ENCODE results near the gene UBE2QL1. TPM values are rescaled to one million over a fixed set of nuclear protein-coding genes. Genes with fewer than 3 reads are reported as not detected.
A peak's percentile ranks its signal among the peaks of the same experiment; 100 is the strongest.

The UBE2QL1 gene, protein sequence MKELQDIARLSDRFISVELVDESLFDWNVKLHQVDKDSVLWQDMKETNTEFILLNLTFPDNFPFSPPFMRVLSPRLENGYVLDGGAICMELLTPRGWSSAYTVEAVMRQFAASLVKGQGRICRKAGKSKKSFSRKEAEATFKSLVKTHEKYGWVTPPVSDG
- total RNA-seq, result under 0.01 TPM in 1 of 2 replicates, not detected in the other

- no peak for DNase-seq (ENCODE audit: low read depth, low spot score)
These were observed at the start of gene UBE2QL1 for GRCh38 chr5:6448622-6449464. UBE2QL1 (plus strand) TSS chr5:6448859; CDS start chr5:6448894, 35 bp downstream.

DNA sequence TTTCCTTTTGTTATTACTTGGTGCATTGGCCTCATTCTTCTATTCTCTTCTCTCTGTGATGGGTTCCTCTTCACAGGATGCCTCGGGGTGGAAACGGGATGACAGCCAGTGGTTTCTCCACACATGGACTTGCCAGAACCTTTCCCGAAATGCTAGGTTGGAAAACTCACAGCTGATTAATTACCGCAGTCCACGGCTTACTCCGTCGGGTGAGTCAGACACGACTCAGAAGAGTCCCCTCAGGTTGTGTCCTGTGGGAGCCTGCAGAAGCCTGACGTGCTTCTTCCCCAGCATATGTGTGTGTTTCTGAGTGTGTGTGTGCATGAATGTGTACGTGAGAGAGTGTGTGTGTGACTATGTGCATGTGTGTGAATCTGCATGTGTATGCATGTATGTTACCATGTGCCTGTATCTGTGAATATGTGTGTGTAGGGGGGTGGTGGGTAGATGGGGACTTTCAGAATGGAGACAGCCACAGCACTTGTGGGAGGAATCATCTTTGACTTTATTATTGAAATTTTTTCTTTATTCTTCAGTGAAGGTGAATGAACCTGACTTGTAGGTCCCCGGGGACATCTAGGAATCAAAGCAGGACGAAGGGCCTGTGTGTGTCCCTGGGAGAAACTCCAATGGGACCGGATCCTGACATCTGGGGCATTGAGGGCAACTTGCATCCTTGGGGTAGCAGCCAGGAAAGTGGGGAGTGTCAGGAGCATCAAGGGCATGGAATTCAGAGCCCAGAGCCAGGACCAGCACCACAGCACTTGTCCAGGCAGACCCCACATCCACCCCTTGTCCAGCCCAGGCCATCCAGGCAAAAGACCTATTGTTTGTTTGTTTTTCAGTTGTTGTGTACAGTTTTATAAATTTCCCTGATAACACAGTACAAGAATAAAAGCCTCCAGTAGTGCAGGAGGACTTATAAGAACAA, 48.4 kb upstream of the UBE2QL1 start:
- no peak for DNase-seq (ENCODE audit: low read depth, low spot score)

DNA sequence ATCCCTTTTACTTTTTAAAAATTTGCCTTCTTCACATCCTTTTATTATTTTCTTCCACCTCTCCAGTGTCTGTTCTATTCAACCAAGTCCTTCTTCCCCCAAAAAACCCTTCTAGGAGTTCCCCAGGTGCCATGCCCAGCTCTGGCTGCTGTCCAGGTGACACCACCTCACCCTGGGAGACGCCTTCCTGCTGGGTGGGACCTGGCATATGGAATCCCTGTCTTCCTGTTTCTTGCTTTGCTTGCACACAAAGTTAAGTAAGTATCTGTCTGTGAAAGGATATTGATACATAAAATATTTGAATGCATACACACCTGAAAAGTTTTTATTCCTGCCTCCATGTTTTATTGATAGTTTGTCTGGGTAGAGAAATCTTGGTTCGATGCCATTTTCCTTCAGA, 47.2 kb upstream of the UBE2QL1 start:
- no peak for DNase-seq (ENCODE audit: low read depth, low spot score)

- DNase-seq (ENCODE audit: low read depth, low spot score), result no peak
These were observed 45.7 kb upstream of the UBE2QL1 start for GRCh38 chr5:6402939-6403338.

GRCh38 chr5:6403416-6403815, 45.2 kb upstream of the UBE2QL1 start:
- DNase-seq (ENCODE audit: low read depth, low spot score), result no peak

- DNase-seq (ENCODE audit: low read depth, low spot score), result no peak
These were observed 44.5 kb upstream of the UBE2QL1 start for GRCh38 chr5:6404129-6404528.

- DNase-seq (ENCODE audit: low read depth, low spot score), result no peak
These were observed 43.1 kb upstream of the UBE2QL1 start for GRCh38 chr5:6405591-6405990.

GRCh38 chr5:6407558-6408259, 41.0 kb upstream of the UBE2QL1 start:
- no peak for DNase-seq (ENCODE audit: low read depth, low spot score)

- no peak for DNase-seq (ENCODE audit: low read depth, low spot score)
These were observed 40.4 kb upstream of the UBE2QL1 start for GRCh38 chr5:6408260-6408596.

- DNase-seq (ENCODE audit: low read depth, low spot score), result no peak
These were observed 39.8 kb upstream of the UBE2QL1 start for GRCh38 chr5:6408627-6409446.

DNA sequence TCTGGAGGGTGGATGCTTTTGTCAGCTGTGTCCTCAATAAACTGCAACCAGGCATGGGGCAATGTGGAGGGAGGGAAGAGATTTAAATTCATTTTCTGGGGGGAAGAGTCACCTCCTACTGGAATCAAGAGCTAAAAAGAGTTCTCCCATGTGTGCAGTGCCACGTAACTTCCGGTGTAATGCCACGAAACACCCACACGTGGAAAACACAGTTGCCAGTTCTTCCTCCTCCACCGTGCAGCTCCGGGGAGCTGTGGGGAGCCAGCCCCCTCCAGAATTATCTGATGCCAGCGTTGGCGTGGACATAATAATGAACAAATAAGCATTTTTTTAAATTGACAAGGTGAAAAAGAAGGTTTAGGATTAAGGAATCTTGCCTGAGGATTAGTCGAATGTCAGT, 38.2 kb upstream of the UBE2QL1 start:
- DNase-seq (ENCODE audit: low read depth, low spot score), result no peak

GRCh38 chr5:6411141-6411540, 37.5 kb upstream of the UBE2QL1 start:
- no peak for DNase-seq (ENCODE audit: low read depth, low spot score)

DNA sequence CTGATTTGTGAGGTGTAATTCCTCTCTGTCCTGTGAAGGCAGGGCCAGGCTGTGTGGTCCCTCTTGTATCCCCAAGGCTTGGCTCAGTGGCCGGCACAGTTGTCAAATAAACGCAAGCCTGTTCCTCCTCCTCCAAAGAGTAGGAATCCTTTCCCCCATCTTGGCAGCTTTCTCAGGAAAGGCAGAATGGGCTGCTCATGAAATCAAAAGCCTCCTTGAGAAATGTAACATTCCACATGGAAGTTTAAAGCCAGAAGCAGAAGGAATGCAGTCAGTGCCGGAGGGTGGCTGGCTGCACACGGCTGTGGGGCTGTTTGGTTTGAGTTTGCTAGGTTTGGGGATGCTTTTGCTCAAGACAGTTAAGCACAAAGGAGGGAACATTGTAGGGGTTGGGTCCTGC, 35.8 kb upstream of the UBE2QL1 start:
- no peak for DNase-seq (ENCODE audit: low read depth, low spot score)

- no peak for DNase-seq (ENCODE audit: low read depth, low spot score)
These were observed 31.0 kb upstream of the UBE2QL1 start for GRCh38 chr5:6417657-6418056.

DNA sequence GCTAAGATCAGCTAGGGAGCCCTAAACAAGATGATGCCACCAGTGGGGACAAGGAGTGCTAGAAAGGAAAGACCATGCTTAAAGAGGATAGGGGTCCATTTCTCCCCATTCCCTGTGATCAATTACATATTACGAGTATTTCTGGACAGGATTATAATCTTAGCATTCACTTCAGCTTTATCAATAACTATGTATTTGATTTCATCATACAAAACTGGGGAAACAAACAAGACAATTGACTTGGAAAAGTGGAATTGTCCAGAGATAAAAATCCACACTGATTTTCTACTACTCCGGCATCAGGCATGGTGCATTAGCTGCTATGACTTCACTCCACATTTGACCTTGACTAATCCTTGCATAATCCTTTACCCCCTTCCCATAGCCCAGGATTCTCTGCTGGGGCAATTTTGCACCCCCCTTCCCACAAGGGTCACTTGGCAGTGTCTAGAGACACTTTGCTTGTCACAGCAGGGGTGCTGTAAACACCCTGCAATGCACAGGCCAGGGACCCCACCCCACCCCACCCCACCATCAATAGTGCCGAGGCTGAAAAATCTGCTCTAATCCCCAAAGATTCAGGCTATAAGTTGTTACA, 29.9 kb upstream of the UBE2QL1 start:
- DNase-seq (ENCODE audit: low read depth, low spot score), result no peak

GRCh38 chr5:6419340-6419852, 29.3 kb upstream of the UBE2QL1 start:
- DNase-seq (ENCODE audit: low read depth, low spot score), result peak; percentile 35

DNA sequence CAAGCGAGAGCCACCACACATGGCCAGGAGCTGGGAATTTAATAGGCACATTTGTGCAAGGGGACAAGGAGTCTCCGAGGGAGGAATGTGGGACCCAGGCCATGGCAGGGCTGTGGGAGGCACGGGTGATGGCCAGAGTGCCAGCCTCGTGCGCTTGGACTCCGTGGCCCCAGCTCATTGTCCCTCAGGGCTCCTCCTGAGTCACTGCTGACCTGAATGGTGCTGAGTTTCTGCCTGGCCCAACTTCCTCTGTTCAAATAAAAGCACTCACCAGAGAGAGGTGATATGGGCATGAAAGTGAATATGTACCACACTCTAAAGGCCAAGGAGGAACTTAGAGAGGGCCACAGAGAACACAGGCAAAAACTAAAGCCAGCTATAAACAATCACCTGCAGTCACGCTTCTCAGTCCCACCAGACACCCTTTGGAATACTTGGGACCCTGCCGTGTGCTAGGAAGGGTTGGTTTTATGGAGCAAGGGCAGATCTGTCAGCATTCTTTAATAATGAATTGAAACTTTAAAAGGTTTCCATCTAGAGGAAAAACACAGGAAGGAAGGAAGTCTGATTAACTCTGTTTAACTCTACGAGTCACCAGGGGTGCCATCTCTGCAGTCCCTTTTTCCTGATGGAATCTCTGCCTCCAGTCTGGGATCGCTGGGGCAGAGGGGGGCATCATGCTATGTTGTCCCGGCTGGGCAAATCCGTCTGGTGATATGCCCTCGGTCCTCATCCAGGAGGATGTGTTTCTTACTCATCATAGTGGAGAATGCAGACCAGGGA, 25.1 kb upstream of the UBE2QL1 start:
- no peak for DNase-seq (ENCODE audit: low read depth, low spot score)

DNA sequence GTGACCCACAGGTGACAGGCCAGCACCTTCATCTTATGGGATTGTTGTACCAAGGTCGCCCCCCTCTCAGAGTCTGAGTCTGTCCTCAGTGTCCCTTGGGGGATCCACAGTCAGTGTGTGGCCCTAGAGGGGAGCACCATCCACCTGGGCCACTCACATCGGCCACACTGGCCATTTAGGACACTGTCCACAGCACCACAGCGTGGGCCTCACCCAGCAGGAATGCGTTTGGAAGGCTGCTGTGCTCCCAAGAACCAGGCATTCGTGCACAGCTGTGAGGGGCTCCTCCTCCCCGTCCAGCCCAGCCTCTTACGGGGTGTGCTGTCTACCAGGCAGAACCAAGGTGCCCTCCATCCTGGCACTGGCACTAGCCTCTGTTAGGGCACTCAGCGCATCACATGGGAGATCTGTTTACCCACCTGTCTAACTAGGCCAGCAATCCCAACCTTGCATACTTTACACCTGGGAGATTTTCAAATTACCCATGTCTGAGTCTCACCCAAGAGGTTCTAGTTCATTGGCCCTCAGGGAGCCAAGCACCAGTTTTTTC, 24.5 kb upstream of the UBE2QL1 start:
- DNase-seq (ENCODE audit: low read depth, low spot score), result no peak

DNA sequence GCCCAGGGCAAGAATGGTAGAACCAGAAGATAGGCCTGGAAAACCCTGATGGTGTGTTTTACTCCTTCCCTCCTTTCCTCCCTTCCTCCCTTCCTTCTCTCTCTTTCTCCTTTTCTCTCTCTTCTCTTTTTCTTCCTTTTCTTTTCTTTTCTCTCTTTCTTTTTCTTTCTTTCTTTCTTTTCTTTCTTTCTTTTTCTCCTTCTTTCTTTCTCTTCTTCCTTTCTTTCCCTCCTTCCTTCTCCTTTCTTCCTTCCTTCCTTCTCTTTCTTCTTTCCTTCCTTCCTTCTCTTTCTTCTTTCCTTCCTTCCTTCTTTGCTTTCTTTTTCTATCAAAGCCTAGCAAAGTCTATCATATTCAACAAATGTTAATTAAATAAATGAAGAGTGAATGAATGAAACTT, 24.0 kb upstream of the UBE2QL1 start:
- no peak for DNase-seq (ENCODE audit: low read depth, low spot score)
